Esophagus muscularis mucosa (tissue), 4 donors: ENCODE results near the gene AUTS2. TPM values are rescaled to one million over a fixed set of nuclear protein-coding genes. Genes with fewer than 3 reads are reported as not detected.

Experiments used
- DNase-seq: peaks from one replicate; pipeline ENCODE4 v3.0.0-alpha.2; 2017; ENCODE audit errors: extremely low spot score
- H3K27ac ChIP-seq, 4 donors: fragments of 200-600 bp; sonication (generic); replicated peaks in 1 of 4; 1 replicate in 3 of 4; 2 replicates in 1 of 4; pipeline ENCODE4 v1.5.1; 2016 to 2019; ENCODE audit warnings: mild to moderate bottlenecking in 1 of 4
- H3K27me3 ChIP-seq, 4 donors: fragments of 200-600 bp; sonication (generic); one replicate each; pipeline versions ENCODE4 v1.5.1 to v1.6.0; 2016 to 2019
- H3K36me3 ChIP-seq, 4 donors: fragments of 200-600 bp; sonication (generic); one replicate each; pipeline ENCODE4 v1.5.1; 2016 to 2019
- H3K4me1 ChIP-seq, 4 donors: fragments of 200-600 bp; sonication (generic); one replicate each; pipeline ENCODE4 v1.5.1; 2016 to 2019
- H3K4me3 ChIP-seq, 4 donors: fragments of 200-600 bp; sonication (generic); 1 replicate in 2 of 4; 2 replicates in 2 of 4; pipeline ENCODE4 v1.5.1; 2016 to 2019; ENCODE audit warnings: mild to moderate bottlenecking in 4 of 4, moderate library complexity in 1 of 4
- H3K9me3 ChIP-seq, 4 donors: fragments of 200-600 bp; sonication (generic); 1 replicate in 3 of 4; 2 replicates in 1 of 4; pipeline ENCODE4 v1.5.1; 2016 to 2019
- CTCF ChIP-seq, 3 experiments: fragments of 200-600 bp in 2 of 3; fragments of 450-650 bp in 1 of 3; sonication (generic) in 2 of 3; IDR thresholded peaks; one replicate each; pipeline ENCODE4 v1.5.1; 2017 to 2019; ENCODE audit warnings: antibody characterized with exemption in 3 of 3, mild to moderate bottlenecking in 2 of 3, moderate library complexity in 1 of 3
- EP300 ChIP-seq: sonication (generic); formaldehyde crosslinking; IDR thresholded peaks from one replicate; pipeline ENCODE4 v1.6.1; 2017; ENCODE audit warnings: antibody characterized with exemption
- POLR2A ChIP-seq: fragments of 450-650 bp; IDR thresholded peaks from one replicate; pipeline ENCODE4 v1.6.1; 2017; ENCODE audit warnings: antibody characterized with exemption, moderate library complexity, mild to moderate bottlenecking, low read depth
- POLR2AphosphoS5 ChIP-seq, 2 donors: sonication (generic); formaldehyde crosslinking; IDR thresholded peaks; one replicate each; pipeline ENCODE4 v1.6.1; 2017; ENCODE audit warnings: antibody characterized with exemption in 2 of 2
- WGBS: methylation state at CpG from one replicate; pipeline ENCODE4 v1.1.5; 2018; 5-methylcytosine and 5-hydroxymethylcytosine counted together
- intact Hi-C: fragments of 100-400 bp; cut with DNase I; formaldehyde crosslinking; loops from one replicate; pipeline ENCODE4 v1.15.1; 2023
- total RNA-seq, 4 donors: library from RNA; depleted of rRNA; stranded (reverse); fragments of >200 nt; gene quantifications; one replicate each; pipeline versions ENCODE4 v1.1.0 to v1.2.1, GENCODE V29; 2016

AUTS2 gene
- total RNA-seq, 4 donors from 2014 or later = 18.5 to 44.9 (median 34.2) TPM

GRCh38 chr7:70303309-70303708 lies 705.0 kb downstream of the AUTS2 start:
- 100% methylated on average over 7 of the region's 7 CpGs for WGBS
- H3K4me1 ChIP-seq = peaks cover 0 to 5% (median 0%) of the 10 kb centered on the region in 4 donors
- DNase-seq = no peak

GRCh38 chr7:70303780-70304179 lies 705.5 kb downstream of the AUTS2 start:
- Histone ChIP-seq H3K27me3 (no peaks in the 10 kb centered on the region), H3K4me3 (no peak overlapping the region), H3K27ac (no peak overlapping the region), H3K4me1 (peaks cover 0 to 5% (median 0%) of the 10 kb centered on the region in 4 donors), H3K36me3 (no peaks in the 10 kb centered on the region), H3K9me3 (no peaks in the 10 kb centered on the region)
- intact Hi-C loops = no loop called here
- no peak for DNase-seq
- WGBS = 95% methylated on average over 2 of the region's 2 CpGs
- TF ChIP-seq POLR2A = no peak
- TF ChIP-seq POLR2AphosphoS5 (IDR thresholded peaks at IDR 0.05) = no peak
- no peak for TF ChIP-seq EP300
- no peak for TF ChIP-seq CTCF (IDR thresholded peaks at IDR 0.05)

More at GRCh38 chr7:70303309-70303708, 705.0 kb downstream of the AUTS2 start:
- TF ChIP-seq POLR2A (no peak), CTCF (IDR thresholded peaks at IDR 0.05) (no peak), EP300 (no peak), POLR2AphosphoS5 (IDR thresholded peaks at IDR 0.05) (no peak)
- H3K36me3 ChIP-seq = no peaks in the 10 kb centered on the region
- intact Hi-C loops = no loop called here
- no peak overlapping the region for H3K27ac ChIP-seq
- no peaks in the 10 kb centered on the region for H3K27me3 ChIP-seq
- no peak overlapping the region for H3K4me3 ChIP-seq
- H3K9me3 ChIP-seq = no peaks in the 10 kb centered on the region

- H3K27ac ChIP-seq = no peak overlapping the region
- WGBS = 85% methylated on average over 2 of the region's 2 CpGs
- H3K4me1 ChIP-seq = peaks cover 0 to 5% (median 0%) of the 10 kb centered on the region in 4 donors
- no peak for DNase-seq
- H3K4me3 ChIP-seq = no peak overlapping the region
- TF ChIP-seq CTCF (IDR thresholded peaks at IDR 0.05) = no peak
- no peak for TF ChIP-seq POLR2AphosphoS5 (IDR thresholded peaks at IDR 0.05)
- TF ChIP-seq EP300 = no peak
- no peak for TF ChIP-seq POLR2A
- intact Hi-C loops = no loop called here
- H3K36me3 ChIP-seq = no peaks in the 10 kb centered on the region
- no peaks in the 10 kb centered on the region for H3K9me3 ChIP-seq
- H3K27me3 ChIP-seq = no peaks in the 10 kb centered on the region
Observed at GRCh38 chr7:70306173-70306572, 707.9 kb downstream of the AUTS2 start.

GRCh38 chr7:70307544-70308106 lies 709.4 kb downstream of the AUTS2 start:
- Histone ChIP-seq H3K27ac (no peak overlapping the region), H3K9me3 (no peaks in the 10 kb centered on the region), H3K4me1 (peaks cover 0 to 5% (median 0%) of the 10 kb centered on the region in 4 donors), H3K4me3 (no peak overlapping the region), H3K27me3 (no peaks in the 10 kb centered on the region), H3K36me3 (no peaks in the 10 kb centered on the region)
- DNase-seq = no peak
- 91% methylated on average over 3 of the region's 3 CpGs for WGBS
- intact Hi-C loops = no loop called here
- TF ChIP-seq EP300 = no peak
- TF ChIP-seq CTCF (IDR thresholded peaks at IDR 0.05) = no peak
- TF ChIP-seq POLR2A = no peak

GRCh38 chr7:70312336-70312735 lies 714.1 kb downstream of the AUTS2 start:
- no peak for DNase-seq
- Histone ChIP-seq H3K27ac (no peak overlapping the region), H3K4me3 (no peak overlapping the region), H3K27me3 (no peaks in the 10 kb centered on the region), H3K36me3 (no peaks in the 10 kb centered on the region), H3K4me1 (peaks cover 0 to 10% (median 10%) of the 10 kb centered on the region in 4 donors), H3K9me3 (no peaks in the 10 kb centered on the region)
- WGBS = 94% methylated on average over 1 of the region's 1 CpG
- intact Hi-C loops = no loop called here
- TF ChIP-seq POLR2AphosphoS5 (IDR thresholded peaks at IDR 0.05) (no peak), POLR2A (no peak), EP300 (no peak), CTCF (IDR thresholded peaks at IDR 0.05) (no peak)
